ENCODE results near the gene PTPRA.
"Not testable (repeated sequence)": the region's sequence is repeated elsewhere in the genome, so short reads cannot be mapped to it uniquely, and the experiment has no call there.

Gene PTPRA

GRCh38 chr20:3045042-3045815 lies 171.9 kb downstream of the PTPRA start:
- no peak for DNase-seq (ENCODE audit: low spot score)

DNA sequence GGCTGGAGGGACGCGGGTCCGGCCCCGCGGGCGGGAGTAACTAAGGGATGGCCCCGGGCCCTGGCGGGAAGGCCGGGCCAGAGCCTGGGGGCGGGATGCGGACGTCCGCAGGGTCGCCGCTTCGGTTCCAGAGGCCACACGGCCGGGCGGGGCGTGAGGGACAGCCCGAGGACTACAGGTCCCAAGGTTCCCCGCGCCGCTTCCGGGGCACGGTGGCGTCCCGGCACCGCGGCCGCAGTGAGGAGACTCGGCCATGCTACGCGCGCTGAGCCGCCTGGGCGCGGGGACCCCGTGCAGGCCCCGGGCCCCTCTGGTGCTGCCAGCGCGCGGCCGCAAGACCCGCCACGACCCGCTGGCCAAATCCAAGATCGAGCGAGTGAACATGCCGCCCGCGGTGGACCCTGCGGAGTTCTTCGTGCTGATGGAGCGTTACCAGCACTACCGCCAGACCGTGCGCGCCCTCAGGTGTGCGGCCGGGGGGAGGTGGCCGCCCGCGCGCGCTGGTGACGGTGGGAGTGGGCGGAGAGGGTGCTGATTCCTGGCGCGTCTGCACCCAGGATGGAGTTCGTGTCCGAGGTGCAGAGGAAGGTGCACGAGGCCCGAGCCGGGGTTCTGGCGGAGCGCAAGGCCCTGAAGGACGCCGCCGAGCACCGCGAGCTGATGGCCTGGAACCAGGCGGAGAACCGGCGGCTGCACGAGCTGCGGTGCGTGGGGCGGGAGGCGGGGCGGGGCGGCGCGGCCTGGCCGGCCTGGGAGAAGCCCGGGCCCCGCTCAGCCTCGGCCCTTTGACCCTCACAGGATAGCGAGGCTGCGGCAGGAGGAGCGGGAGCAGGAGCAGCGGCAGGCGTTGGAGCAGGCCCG lies 172.8 kb downstream of the PTPRA start, which contains the start of gene MRPS26:
MRPS26 (plus strand) TSS at position 237 of the 861 bp plus-strand sequence; CDS start at position 254, 17 bp downstream.
- peak; percentile 95 for DNase-seq (ENCODE audit: low spot score)

DNA sequence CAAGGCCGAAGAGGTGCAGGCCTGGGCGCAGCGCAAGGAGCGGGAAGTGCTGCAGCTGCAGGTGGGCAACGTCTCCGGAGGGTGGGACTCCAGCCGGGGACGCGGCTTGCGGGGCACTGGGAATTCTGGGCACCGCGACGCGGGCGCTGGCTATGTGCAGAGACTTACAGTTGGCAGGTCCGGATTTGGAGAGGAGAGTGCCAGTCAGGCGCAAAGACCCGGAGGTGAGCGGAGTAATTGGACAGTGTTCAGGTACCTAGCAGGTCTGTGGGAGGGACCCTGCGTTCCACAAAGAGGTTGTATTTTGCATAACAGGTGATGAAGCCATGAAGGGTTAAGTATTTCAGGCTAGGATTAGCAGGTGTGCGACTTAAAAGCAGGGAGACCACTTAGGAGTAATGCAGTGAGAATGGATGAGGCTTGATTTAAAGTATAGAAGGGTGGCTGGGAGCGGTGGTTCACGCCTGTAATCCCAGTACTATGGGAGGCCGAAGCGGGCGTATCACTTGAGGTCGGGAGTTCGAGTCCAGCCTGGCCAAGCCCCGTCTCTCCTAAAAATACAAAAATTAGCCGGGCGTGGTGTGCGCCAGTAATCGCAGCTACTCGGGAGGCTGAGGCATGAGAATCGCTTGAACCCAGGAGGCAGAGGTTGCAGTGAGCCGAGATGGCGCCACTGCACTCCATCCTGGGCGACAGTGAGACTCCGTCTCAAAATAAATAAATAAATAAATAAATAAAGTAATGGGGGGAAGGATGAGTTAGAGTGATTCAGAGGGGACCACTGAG lies 173.6 kb downstream of the PTPRA start:
- DNase-seq (ENCODE audit: low spot score) = no peak

DNA sequence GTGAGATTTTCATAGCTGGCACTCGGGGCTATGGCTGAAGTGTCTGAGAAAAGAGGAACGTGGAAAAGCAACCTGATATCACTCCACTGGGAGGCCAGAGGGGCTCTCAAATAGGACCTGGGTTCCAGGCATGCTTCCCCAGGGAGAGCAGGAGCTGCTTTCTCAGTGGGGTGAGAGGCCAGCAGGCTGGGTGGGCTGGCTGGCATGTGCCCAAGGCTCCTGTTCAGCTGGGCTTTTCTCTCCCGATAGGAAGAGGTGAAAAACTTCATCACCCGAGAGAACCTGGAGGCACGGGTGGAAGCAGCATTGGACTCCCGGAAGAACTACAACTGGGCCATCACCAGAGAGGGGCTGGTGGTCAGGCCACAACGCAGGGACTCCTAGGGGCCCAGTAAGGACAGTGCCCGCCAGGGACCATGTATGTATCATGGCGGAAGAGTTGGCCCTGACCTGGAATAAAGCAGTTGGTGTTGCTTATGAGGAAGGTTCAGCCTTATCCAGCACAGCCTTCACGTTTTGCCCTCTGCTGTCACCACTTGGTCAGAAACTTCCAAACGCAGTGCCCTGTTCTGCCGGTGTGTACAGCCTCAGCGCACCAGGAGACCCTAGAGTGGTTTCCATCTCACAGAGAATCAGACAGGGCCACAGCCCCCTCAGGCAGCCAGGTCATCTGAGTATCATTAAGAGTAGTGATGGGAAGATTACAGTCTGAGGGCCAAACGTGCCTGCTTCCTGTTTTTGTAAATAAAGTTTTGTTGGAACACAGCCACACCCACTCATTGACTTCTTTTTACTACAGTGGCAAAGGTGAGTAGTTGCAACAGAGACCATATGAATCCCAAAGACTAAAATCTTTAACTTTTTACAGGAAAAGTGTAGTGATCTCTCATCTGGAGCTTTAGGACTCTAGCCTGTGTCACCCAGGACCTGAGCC lies 174.5 kb downstream of the PTPRA start:
- DNase-seq (ENCODE audit: low spot score) = no peak

DNA sequence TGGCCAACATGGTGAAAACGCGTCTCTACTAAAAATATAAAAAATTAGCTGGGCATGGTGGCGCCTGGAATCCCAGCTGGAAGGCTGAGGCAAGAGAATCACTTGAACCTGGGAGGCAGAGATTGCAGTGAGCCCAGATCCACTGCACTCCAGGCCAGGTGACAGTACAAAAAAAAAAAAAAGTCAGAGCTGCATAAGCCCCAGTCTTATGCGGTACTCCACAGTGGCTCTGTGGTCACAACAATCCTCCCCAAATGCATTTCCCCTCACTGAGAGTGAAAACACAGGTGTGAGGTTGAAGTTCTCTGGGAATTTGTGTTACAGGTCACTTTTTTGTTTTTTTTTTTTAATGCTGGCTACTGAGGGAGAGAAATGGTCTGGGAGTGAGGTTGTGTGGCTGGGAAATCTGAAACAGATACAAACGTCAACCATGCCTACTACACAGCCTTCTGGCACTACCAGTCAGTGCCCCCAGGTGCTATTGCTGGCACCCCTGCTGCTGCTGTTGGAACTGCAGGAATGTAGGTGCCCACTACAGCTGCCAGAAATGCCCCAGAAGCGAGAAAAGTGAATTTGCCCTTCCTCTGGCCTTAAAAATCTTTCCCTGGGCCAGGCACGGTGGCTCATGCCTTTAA lies 178.2 kb downstream of the PTPRA start:
- no peak for DNase-seq (ENCODE audit: low spot score)

GRCh38 chr20:3059489-3059888 lies 186.2 kb downstream of the PTPRA start:
- DNase-seq (ENCODE audit: low spot score) = no peak

DNA sequence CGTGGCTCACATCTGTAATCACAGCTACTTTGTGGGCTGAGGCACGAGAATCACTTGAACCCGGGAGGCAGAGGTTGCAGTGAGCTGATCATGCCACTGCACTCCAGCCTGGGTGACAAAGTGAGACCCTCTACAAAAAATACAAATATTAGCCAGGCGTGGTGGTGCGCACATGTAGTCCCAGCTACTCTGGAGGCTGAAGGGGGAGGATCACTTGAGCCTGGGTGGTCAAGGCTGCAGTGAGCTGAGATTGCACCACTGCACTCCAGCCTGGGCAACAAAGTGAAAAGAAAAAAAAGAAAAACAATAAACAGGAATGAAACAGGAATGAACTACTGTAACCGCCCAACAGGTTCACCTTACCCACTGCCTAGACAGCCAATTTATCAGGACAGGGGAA lies 190.8 kb downstream of the PTPRA start:
- not testable (repeated sequence) for DNase-seq (ENCODE audit: low spot score)

DNA sequence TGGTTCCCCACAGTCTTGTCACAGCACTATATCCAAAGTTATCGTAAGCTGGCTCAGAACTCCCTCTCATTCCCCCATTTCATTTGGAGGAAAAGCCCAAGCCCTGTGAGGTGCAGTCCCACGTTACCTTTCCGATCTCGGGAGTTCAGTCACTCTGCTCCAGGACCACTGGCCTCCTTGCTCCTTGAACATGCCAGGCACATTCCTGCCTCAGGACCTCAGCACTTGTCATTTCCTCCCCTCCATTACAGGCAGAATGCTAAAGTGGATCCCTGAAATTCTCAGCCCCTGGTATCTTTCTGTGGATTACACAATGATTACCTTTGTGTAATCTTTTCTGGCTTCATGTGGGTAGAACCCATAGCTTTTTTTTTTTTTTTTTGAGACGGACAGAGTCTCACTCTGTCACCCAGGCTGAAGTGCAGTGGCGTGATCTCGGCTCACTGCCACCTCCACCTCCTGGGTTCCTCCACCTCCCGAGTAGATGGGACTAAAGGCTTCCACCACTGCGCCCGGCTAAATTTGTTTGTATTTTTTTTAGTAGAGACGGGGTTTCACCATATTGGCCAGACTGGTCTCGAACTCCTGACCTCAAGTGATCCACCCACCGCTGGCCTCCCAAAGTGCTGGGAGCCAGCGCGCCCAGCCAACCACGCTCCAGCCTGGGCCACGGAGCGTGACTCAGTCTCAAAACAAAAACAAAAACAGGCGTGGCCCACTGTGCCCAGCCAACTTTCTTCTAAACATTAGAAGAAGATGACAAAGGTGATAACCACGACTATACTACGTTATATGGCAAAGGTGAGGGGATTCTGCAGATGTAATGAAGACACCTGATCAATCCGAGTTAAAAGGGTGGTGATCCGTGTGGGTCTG lies 194.1 kb downstream of the PTPRA start:
- no peak for DNase-seq (ENCODE audit: low spot score)

GRCh38 chr20:3068075-3068474 lies 194.8 kb downstream of the PTPRA start:
- DNase-seq (ENCODE audit: low spot score) = no peak

DNA sequence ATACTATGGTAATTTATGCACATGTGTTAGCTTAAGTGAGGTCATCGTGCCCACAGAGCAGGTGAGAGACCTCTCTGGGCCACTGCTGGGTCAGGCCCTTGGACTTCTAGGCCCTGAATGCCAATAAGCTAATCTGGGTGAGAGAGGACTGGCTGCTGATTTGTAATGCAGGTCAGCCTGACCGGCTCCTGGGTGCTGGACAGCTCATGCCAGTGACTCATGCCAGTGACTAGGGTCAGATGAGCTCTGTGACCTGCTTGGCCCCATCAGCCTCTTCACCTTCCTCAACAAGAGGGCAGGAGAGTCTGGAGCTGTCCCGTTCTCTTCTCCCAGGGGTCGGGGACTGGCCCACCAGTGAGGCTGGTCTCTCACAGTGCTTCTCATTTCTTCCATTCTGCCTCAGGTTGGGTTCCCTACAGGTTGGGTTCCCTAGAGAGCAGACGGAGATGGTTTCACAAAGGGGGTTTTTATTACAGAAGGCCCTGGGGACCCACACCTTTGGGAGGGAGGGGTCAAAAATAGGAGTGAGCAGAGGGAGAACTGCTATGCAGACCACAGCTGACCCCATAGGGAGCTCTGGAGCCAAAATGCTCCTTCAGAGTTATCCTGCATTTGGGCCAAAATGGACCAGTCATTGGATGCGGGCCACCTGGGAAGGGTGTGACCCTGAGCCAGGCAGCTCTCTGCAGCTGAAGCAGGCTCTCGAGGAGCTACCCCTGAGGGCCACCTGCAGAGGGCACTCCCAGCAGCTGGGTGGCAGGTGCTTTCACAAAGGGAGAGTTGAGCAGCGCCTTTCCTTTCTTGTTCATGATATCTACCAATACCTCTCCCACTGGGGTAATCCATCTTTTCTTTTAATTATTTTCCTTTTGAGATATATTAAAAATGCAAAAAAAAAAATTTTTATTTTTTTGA lies 196.0 kb downstream of the PTPRA start:
- no peak for DNase-seq (ENCODE audit: low spot score)

- DNase-seq (ENCODE audit: low spot score) = no peak
Observed at GRCh38 chr20:3070725-3071124, 197.4 kb downstream of the PTPRA start.

GRCh38 chr20:3071266-3071609 lies 198.0 kb downstream of the PTPRA start:
- no peak for DNase-seq (ENCODE audit: low spot score)

- no peak for DNase-seq (ENCODE audit: low spot score)
Observed at GRCh38 chr20:3071610-3072529, 198.6 kb downstream of the PTPRA start, which contains the start of gene OXT. Gene OXT (plus strand): TSS chr20:3071620. CDS start chr20:3071656, 36 bp downstream.

DNA sequence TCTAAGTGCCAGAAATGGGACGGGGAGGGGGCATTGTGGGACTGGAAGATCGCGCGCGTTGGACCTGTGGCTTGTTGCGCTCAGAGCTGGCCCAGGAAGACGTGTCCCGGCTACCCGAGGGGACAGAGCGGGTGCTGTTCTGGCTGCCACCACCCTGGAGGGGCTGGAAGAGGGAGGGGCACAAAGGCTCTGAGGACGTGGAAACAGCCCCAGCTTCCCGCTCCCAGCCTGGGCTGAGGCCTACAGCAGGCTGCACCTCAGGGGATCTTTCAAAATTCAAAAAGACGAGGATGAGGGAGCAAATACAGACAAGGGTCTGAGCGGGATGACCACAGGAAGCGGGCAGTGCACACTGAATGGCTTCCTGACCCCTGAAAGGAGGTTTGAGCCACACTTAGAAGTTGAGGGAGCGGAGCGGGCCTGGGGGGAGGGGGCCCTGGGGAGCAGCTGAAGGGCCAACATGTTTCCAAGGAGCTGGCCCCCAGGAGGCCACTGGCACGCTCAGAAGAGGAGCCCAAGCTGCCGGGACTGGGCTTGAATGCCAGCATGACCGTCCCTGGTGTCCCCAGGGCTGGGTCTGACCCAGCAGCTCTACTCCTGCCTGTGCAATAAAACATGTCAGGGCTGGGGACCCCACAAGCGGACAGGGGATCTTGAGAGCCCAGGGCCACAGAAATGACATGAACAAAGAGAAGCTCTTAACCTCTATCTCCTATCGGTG lies 199.4 kb downstream of the PTPRA start:
- no peak for DNase-seq (ENCODE audit: low spot score)

DNA sequence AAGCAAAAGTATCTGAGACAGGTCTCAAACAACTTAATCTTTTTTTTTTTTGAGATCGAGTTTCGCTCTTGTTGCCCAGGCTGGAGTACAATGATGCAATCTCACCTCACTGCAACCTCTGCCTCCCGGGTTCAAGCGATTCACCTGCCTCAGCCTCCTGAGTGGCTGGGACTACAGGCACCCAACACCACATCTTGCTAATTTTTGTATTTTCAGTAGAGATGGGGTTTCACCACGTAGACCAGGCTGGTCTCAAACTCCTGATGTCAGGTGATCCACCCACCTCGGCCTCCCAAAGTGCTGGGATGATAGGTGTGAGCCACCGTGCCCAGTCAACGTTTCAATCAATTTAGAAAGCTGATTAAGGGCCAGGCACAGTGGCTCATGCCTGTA lies 200.0 kb downstream of the PTPRA start:
- not testable (repeated sequence) for DNase-seq (ENCODE audit: low spot score)

DNA sequence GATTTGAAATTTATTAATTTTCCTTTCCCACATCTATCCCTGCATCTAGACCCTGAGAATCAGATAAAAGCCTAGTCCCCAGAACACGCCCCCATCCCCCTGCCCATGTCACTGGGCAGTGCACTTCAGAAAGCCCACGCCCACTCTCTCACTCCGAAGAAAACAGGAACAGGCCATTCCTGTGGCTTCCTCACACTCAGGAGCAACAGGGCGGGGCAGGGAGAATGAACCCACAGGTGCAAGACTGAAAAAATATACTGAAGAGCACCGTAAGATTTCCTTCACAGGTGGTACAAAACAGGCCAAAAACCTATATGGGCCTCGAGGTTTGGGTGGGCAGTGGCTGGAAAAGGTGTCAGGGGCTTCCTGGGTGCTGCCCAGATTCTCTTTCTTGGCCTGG lies 201.5 kb downstream of the PTPRA start:
- DNase-seq (ENCODE audit: low spot score) = no peak

- not testable (repeated sequence) for DNase-seq (ENCODE audit: low spot score)
Observed at GRCh38 chr20:3075315-3075714, 202.0 kb downstream of the PTPRA start.

All from left forelimb (tissue), 1 donor.